GM06990 (cell line): ENCODE measurements around the gene GPHN.

Experiments used
- DNase-seq: peaks from one replicate; pipeline ENCODE4 v3.0.0-alpha.2; 2011; ENCODE audit not compliant: insufficient read length; ENCODE audit errors: extremely low read depth
- H3K27me3 ChIP-seq: replicated peaks from 2 replicates; pipeline ENCODE4 v1.6.0; 2011; ENCODE audit warnings: low read length; ENCODE audit not compliant: control insufficient read depth, insufficient read depth
- H3K36me3 ChIP-seq: 2 replicates; pipeline ENCODE4 v1.5.1; 2011; ENCODE audit warnings: low read length; ENCODE audit not compliant: control insufficient read depth, insufficient read depth
- H3K4me3 ChIP-seq: replicated peaks from 2 replicates; pipeline ENCODE4 v1.5.1; 2011; ENCODE audit warnings: low read depth, mild to moderate bottlenecking, control low read depth, low read length
- TF ChIP-seq, protein P1 (sequence below): IDR thresholded peaks from 2 replicates; pipeline ENCODE4 v1.5.1; 2011; ENCODE audit warnings: low read length, control low read depth, mild to moderate bottlenecking, inconsistent platforms; ENCODE audit not compliant: insufficient read depth, poor library complexity, severe bottlenecking

The GPHN gene

DNA sequence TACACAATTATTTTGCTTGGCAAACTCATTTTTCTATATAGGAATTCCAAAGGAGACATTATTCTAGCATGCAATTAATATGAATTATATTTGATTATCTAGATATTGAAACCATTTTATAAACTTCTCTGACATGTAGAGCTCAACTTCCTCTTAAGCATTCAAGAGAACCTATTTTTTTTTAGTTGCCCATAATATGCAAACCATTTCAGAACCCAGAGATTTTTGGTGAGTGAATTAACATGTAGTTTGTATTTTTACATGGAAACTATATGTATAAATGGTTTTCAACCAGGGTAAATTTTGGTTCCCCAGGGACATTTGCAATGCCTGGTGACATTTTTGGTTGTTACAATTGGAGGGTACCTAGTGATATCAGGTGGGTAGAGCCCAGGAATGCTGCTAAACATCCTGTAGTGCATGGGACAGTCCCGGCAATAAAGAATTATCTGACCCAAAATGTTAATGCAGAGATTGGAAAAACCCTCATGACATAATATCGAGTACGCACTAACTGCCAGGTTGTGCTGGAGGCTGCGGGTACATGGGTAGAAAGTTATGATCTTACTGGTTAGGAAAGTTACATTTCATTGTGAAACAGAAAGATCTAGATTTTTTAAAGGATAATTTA is 342.4 kb downstream of the GPHN start:
- Histone ChIP-seq H3K4me3 (no peak overlapping the region), H3K27me3 (no peaks in the 10 kb centered on the region), H3K36me3 (no peaks in the 10 kb centered on the region)
- TF ChIP-seq, protein P1, sequence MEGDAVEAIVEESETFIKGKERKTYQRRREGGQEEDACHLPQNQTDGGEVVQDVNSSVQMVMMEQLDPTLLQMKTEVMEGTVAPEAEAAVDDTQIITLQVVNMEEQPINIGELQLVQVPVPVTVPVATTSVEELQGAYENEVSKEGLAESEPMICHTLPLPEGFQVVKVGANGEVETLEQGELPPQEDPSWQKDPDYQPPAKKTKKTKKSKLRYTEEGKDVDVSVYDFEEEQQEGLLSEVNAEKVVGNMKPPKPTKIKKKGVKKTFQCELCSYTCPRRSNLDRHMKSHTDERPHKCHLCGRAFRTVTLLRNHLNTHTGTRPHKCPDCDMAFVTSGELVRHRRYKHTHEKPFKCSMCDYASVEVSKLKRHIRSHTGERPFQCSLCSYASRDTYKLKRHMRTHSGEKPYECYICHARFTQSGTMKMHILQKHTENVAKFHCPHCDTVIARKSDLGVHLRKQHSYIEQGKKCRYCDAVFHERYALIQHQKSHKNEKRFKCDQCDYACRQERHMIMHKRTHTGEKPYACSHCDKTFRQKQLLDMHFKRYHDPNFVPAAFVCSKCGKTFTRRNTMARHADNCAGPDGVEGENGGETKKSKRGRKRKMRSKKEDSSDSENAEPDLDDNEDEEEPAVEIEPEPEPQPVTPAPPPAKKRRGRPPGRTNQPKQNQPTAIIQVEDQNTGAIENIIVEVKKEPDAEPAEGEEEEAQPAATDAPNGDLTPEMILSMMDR = no peak
- DNase-seq = no peak

DNA sequence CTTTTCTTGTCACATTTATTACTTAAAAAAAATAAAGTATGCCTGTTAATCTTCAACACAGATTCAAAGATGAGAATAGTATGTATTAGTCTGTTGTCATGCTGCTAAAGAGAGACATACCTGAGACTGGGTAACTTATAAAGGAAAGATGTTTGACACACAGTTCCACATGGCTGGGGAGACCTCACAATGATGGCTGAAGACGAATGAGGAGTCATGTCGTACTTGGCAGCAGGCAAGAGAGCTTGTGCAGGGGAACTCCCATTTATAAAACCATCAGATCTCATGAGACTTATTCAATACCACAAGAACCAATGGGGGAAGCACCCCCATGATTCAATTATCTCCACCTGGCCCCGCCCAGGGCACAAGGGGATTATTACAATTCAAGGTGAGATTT is 345.4 kb downstream of the GPHN start:
- no peak for DNase-seq
- Histone ChIP-seq H3K36me3 (no peaks in the 10 kb centered on the region), H3K4me3 (no peak overlapping the region), H3K27me3 (no peaks in the 10 kb centered on the region)
- TF ChIP-seq, protein P1 = no peak

DNA sequence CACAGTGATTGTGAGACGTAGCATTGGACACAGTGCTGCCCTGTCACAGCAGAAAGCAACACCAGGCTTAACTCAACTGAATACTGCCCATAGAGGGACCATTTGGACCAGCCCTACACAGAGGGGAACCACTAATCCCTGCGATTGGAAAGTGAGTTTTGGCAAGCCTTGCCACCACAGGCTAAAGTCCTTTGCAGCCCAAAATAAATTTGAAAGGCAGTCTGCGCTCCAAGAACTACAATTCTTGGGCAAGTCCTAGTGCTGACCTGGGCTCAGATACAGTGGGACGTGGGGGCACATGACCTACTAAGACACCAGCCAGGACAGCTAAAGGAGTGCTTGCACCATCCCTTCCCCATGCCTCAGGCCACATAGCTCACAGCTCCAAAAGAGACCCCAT is 349.9 kb downstream of the GPHN start:
- Histone ChIP-seq H3K27me3 (no peaks in the 10 kb centered on the region), H3K36me3 (no peaks in the 10 kb centered on the region), H3K4me3 (no peak overlapping the region)
- TF ChIP-seq, protein P1 = no peak
- no peak for DNase-seq

DNA sequence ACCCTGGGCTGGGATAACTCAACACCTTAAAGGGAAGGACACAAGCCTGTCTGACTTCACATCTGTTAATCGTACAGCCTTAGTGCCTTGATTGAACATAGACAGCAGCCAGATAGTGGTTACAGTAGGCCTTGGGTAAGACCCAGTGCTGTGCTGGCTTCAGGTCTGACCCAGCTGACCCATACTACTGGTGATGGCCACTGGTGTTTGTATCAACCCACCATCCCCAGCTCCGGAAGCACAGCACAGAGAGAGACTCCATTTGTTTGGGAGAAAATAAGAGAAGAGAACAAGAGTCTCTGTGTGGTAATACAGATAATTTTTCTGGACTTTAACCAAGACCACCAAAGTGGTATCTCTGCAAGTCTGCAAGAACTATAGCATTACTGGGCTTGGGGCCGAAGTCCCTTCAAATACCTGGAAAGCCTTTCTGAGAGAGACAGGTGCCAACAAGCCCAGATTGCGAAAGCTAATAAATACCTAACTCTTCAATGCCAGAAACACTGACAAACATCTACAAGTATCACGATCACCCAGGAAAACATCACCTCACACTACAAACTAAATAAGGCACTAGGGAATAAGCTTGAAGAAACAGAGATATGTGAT is 351.2 kb downstream of the GPHN start:
- DNase-seq = no peak
- Histone ChIP-seq H3K36me3 (no peaks in the 10 kb centered on the region), H3K27me3 (no peaks in the 10 kb centered on the region), H3K4me3 (no peak overlapping the region)
- TF ChIP-seq, protein P1 = no peak

DNA sequence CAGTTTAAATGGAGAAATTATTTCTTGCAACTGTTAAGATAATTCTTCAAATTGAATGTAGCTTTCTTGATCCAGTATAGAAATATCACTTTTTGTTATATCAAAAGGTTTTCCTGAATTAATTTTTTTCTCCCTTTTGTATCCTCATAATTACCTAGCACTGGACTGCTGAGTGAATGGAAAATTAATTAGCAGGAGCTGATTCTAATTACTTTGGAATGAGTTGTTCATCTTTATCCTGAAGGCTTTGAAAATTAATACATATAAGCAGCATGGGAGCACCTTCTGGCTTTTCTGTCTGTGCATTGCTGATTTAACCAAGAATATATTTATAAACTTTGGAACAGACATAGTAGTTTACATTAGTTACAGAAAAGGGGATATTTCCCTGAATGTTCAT is 373.6 kb downstream of the GPHN start:
- no peak overlapping the region for H3K4me3 ChIP-seq
- no peaks in the 10 kb centered on the region for H3K36me3 ChIP-seq
- H3K27me3 ChIP-seq = no peaks in the 10 kb centered on the region
- TF ChIP-seq, protein P1 = no peak
- DNase-seq = no peak

DNA sequence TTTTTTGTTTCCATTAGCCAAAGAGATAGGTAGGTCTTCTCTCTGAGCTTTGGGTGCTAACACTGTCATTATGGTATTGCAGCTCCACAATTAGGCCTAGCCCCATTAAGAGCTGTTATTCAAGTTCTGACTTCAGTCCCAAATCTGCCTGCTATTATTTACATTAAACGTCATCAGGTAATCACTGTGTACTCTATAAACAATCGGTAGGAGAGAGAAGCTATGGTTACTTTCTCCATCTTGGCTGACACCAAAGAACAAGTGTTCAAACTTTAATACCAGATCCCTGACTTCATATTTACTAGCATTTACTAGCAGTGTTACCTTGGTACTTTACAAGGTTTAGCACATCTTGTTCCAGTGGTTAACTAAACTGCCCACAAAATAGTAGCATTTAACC is 376.2 kb downstream of the GPHN start:
- H3K4me3 ChIP-seq = no peak overlapping the region
- no peaks in the 10 kb centered on the region for H3K27me3 ChIP-seq
- DNase-seq = no peak
- H3K36me3 ChIP-seq = no peaks in the 10 kb centered on the region
- TF ChIP-seq, protein P1 = no peak
